ENCODE measurements around the gene CXCL14. TPM values are rescaled to one million over a fixed set of nuclear protein-coding genes. Genes with fewer than 3 reads are reported as not detected.

CXCL14 gene
- polyA plus RNA-seq, 1 of the 3 experiments (the other 2 are of a cell fraction): 0.05 TPM

- Histone ChIP-seq H3K36me3 (replicated peaks in 1 of 2; ENCODE audit: control insufficient read depth in 1 of 2, insufficient read depth in 2 of 2, low read length in 1 of 2) (no peaks in the 10 kb centered on the region), H3K9me3 (no peaks in the 10 kb centered on the region), H3F3A (replicated peaks; ENCODE audit: insufficient read depth) (no peaks in the 10 kb centered on the region), H4K20me1 (ENCODE audit: insufficient read depth) (no peaks in the 10 kb centered on the region), H3K9me2 (no peaks in the 10 kb centered on the region), H3K27me3 (ENCODE audit: insufficient read depth) (no peaks in the 10 kb centered on the region; the same call in 1 of the 2 replicates), H3K4me1 (ENCODE audit: control insufficient read depth in 1 of 2, insufficient read depth in 2 of 2, low read depth in 1 of 2, low read length in 1 of 2) (no peaks in the 10 kb centered on the region; a peak in 1 of 4 replicates), H3K4me2 (no peak overlapping the region), H3K27ac (ENCODE audit: low read depth in 2 of 2, low read length in 1 of 2) (no peak overlapping the region), H3K4me3 (ENCODE audit: low read depth in 2 of 2, low read length in 1 of 2) (no peak overlapping the region), H2AFZ (ENCODE audit: low read depth) (no peak overlapping the region), H3K9ac (no peak overlapping the region), H3K79me2 (ENCODE audit: insufficient read depth) (no peaks in the 10 kb centered on the region)
- TF ChIP-seq, protein P1, sequence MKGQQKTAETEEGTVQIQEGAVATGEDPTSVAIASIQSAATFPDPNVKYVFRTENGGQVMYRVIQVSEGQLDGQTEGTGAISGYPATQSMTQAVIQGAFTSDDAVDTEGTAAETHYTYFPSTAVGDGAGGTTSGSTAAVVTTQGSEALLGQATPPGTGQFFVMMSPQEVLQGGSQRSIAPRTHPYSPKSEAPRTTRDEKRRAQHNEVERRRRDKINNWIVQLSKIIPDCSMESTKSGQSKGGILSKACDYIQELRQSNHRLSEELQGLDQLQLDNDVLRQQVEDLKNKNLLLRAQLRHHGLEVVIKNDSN (IDR thresholded peaks at IDR 0.05; ENCODE audit: borderline replicate concordance, low read depth): no peak
- TF ChIP-seq RFX5 (IDR thresholded peaks at IDR 0.05; ENCODE audit: low read length): no peak
- TF ChIP-seq TAF1 (IDR thresholded peaks at IDR 0.05; ENCODE audit: borderline replicate concordance, low read depth, low read length): no peak
- TF ChIP-seq, protein P2, sequence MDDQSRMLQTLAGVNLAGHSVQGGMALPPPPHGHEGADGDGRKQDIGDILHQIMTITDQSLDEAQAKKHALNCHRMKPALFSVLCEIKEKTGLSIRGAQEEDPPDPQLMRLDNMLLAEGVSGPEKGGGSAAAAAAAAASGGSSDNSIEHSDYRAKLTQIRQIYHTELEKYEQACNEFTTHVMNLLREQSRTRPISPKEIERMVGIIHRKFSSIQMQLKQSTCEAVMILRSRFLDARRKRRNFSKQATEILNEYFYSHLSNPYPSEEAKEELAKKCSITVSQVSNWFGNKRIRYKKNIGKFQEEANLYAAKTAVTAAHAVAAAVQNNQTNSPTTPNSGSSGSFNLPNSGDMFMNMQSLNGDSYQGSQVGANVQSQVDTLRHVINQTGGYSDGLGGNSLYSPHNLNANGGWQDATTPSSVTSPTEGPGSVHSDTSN (IDR thresholded peaks at IDR 0.05): no peak
- TF ChIP-seq ELF1 (IDR thresholded peaks at IDR 0.05): no peak
- no peak for TF ChIP-seq TEAD4 (IDR thresholded peaks at IDR 0.05; ENCODE audit: borderline replicate concordance, insufficient read depth)
- no peak for TF ChIP-seq MEF2A (IDR thresholded peaks at IDR 0.05; ENCODE audit: borderline replicate concordance, low read depth)
- TF ChIP-seq RCOR1 (IDR thresholded peaks at IDR 0.05; ENCODE audit: low read length): no peak
- no peak for TF ChIP-seq EP300 (IDR thresholded peaks at IDR 0.05; ENCODE audit: borderline replicate concordance in 1 of 2, low read depth in 1 of 2, low read length in 1 of 2)
- TF ChIP-seq YY1 (IDR thresholded peaks at IDR 0.05; ENCODE audit: low read depth): no peak
- WGBS (ENCODE audit: low lambda C conversion rate): 36% methylated on average over 5 of the region's 6 CpGs
- no peak for DNase-seq
- POLR2A ChIA-PET: no interaction called here
- CTCF ChIA-PET: no interaction called here
These were observed 20.8 kb upstream of the CXCL14 start for GRCh38 chr5:135599421-135600151.

GRCh38 chr5:135598691-135599395 lies 20.1 kb upstream of the CXCL14 start:
- Histone ChIP-seq H3K4me3 (ENCODE audit: low read depth in 2 of 2, low read length in 1 of 2) (no peak overlapping the region), H3K79me2 (ENCODE audit: insufficient read depth) (no peaks in the 10 kb centered on the region), H3K27me3 (ENCODE audit: insufficient read depth) (peaks cover under 1% of the 10 kb centered on the region; the same call in 1 of the 2 replicates), H3K27ac (ENCODE audit: low read depth in 2 of 2, low read length in 1 of 2) (no peak overlapping the region), H3K4me2 (no peak overlapping the region), H2AFZ (ENCODE audit: low read depth) (no peak overlapping the region), H3K4me1 (ENCODE audit: control insufficient read depth in 1 of 2, insufficient read depth in 2 of 2, low read depth in 1 of 2, low read length in 1 of 2) (no peaks in the 10 kb centered on the region; a peak in 1 of 4 replicates), H3F3A (replicated peaks; ENCODE audit: insufficient read depth) (no peaks in the 10 kb centered on the region), H3K9me3 (no peaks in the 10 kb centered on the region), H4K20me1 (ENCODE audit: insufficient read depth) (no peaks in the 10 kb centered on the region), H3K9ac (no peak overlapping the region), H3K36me3 (replicated peaks in 1 of 2; ENCODE audit: control insufficient read depth in 1 of 2, insufficient read depth in 2 of 2, low read length in 1 of 2) (no peaks in the 10 kb centered on the region), H3K9me2 (no peaks in the 10 kb centered on the region)
- DNase-seq: no peak
- ChIA-PET POLR2A (no interaction called here), CTCF (no interaction called here)
- TF ChIP-seq RCOR1 (IDR thresholded peaks at IDR 0.05; ENCODE audit: low read length): no peak
- no peak for TF ChIP-seq NFIC (IDR thresholded peaks at IDR 0.05; ENCODE audit: borderline replicate concordance)
- 43% methylated on average over 9 of the region's 9 CpGs for WGBS (ENCODE audit: low lambda C conversion rate)
